ENCODE data around the gene MAN2A2. TPM values are rescaled to one million over a fixed set of nuclear protein-coding genes. Genes with fewer than 3 reads are reported as not detected.
A peak's percentile ranks its signal among the peaks of the same experiment; 100 is the strongest.
"Not testable (repeated sequence)": the region's sequence is repeated elsewhere in the genome, so short reads cannot be mapped to it uniquely, and the experiment has no call there.

MAN2A2 gene
- total and polyA plus RNA-seq, 2 experiments from 2014 or later: 11.2 to 32.7 TPM

GRCh38 chr15:90895571-90896117 lies 7.5 kb upstream of the MAN2A2 start:
- Histone ChIP-seq H2AFZ (no peak overlapping the region), H4K20me1 (ENCODE audit: insufficient read depth, poor library complexity, severe bottlenecking) (no peaks in the 10 kb centered on the region), H3K36me3 (replicated peaks; ENCODE audit: insufficient read depth, low read depth) (no peaks in the 10 kb centered on the region), H3K9me2 (replicated peaks; ENCODE audit: insufficient read depth) (no peaks in the 10 kb centered on the region), H3K4me1 (ENCODE audit: insufficient read depth) (no peaks in the 10 kb centered on the region), H3K27ac (no peak overlapping the region), H3K4me3 (no peak overlapping the region), H3K4me2 (no peak overlapping the region), H3K27me3 (no peaks in the 10 kb centered on the region), H3K79me2 (no peaks in the 10 kb centered on the region), H3K9me3 (ENCODE audit: low read depth) (no peaks in the 10 kb centered on the region)
- 90% methylated on average over 10 of the region's 10 CpGs for WGBS (ENCODE audit: low lambda C conversion rate, missing lambda C conversion rate)
- DNase-seq (ENCODE audit: low spot score): no peak
- no peak for TF ChIP-seq CTCF (IDR thresholded peaks at IDR 0.05; ENCODE audit: poor library complexity)
- TF ChIP-seq EZH2 (IDR thresholded peaks at IDR 0.05; ENCODE audit: borderline replicate concordance): no peak
- TF ChIP-seq EZH2phosphoT487 (IDR thresholded peaks at IDR 0.05; ENCODE audit: low read depth, severe bottlenecking, unreplicated experiment): no peak

- H3K79me2 ChIP-seq; H3K36me3 ChIP-seq (replicated peaks; ENCODE audit: insufficient read depth, low read depth); H4K20me1 ChIP-seq (ENCODE audit: insufficient read depth, poor library complexity, severe bottlenecking); H3K4me2 ChIP-seq; H3K9me3 ChIP-seq (ENCODE audit: low read depth); H3K27me3 ChIP-seq; DNase-seq (ENCODE audit: low spot score); H3K4me3 ChIP-seq; H3K4me1 ChIP-seq (ENCODE audit: insufficient read depth); H2AFZ ChIP-seq; H3K9me2 ChIP-seq (replicated peaks; ENCODE audit: insufficient read depth); H3K27ac ChIP-seq: not testable (repeated sequence)
- WGBS (ENCODE audit: low lambda C conversion rate, missing lambda C conversion rate): over 99% methylated on average over 14 of the region's 14 CpGs
Observed at GRCh38 chr15:90897131-90897655, 5.9 kb upstream of the MAN2A2 start.

GRCh38 chr15:90901175-90902039 lies 1.7 kb upstream of the MAN2A2 start:
- Histone ChIP-seq H3K4me2 (peak overlapping the region; percentile 84), H3K4me1 (ENCODE audit: insufficient read depth) (peaks cover 13% of the 10 kb centered on the region), H3K79me2 (peaks cover 3% of the 10 kb centered on the region), H3K27ac (peak overlapping the region; percentile 95), H3K27me3 (no peaks in the 10 kb centered on the region), H3K4me3 (peak overlapping the region; percentile 50), H2AFZ (peak overlapping the region; percentile 72), H3K9me3 (ENCODE audit: low read depth) (no peaks in the 10 kb centered on the region), H3K36me3 (replicated peaks; ENCODE audit: insufficient read depth, low read depth) (no peaks in the 10 kb centered on the region), H4K20me1 (ENCODE audit: insufficient read depth, poor library complexity, severe bottlenecking) (no peaks in the 10 kb centered on the region), H3K9me2 (replicated peaks; ENCODE audit: insufficient read depth) (no peaks in the 10 kb centered on the region)
- TF ChIP-seq CTCF (IDR thresholded peaks at IDR 0.05; ENCODE audit: poor library complexity): no peak
- TF ChIP-seq EZH2 (IDR thresholded peaks at IDR 0.05; ENCODE audit: borderline replicate concordance): no peak
- TF ChIP-seq EZH2phosphoT487 (IDR thresholded peaks at IDR 0.05; ENCODE audit: low read depth, severe bottlenecking, unreplicated experiment): no peak
- WGBS (ENCODE audit: low lambda C conversion rate, missing lambda C conversion rate): 56% methylated on average over 14 of the region's 14 CpGs
- DNase-seq (ENCODE audit: low spot score): no peak

Data from hepatocyte (in vitro differentiated cells).